Measurements from ENCODE around the gene PCDHA1.
"Not testable (repeated sequence)": the region's sequence is repeated elsewhere in the genome, so short reads cannot be mapped to it uniquely, and the experiment has no call there.

Gene PCDHA1

DNA sequence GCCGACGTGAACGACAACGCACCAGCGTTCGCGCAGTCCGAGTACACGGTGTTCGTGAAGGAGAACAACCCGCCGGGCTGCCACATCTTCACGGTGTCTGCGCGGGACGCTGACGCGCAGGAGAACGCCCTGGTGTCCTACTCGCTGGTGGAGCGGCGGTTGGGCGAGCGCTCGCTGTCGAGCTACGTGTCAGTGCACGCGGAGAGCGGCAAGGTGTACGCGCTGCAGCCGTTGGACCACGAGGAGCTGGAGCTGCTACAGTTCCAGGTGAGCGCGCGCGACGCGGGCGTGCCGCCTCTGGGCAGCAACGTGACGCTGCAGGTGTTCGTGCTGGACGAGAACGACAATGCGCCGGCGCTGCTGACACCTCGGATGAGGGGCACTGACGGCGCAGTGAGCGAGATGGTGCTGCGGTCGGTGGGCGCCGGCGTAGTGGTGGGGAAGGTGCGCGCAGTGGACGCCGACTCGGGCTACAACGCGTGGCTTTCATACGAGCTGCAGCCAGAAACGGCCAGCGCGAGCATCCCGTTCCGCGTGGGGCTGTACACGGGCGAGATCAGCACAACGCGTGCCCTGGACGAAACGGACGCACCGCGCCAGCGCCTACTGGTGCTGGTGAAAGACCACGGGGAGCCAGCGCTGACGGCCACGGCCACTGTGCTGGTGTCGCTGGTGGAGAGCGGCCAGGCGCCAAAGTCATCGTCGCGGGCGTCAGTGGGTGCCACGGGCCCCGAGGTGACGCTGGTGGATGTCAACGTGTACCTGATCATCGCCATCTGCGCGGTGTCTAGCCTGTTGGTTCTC lies 64.1 kb downstream of the PCDHA1 start:
- FAIRE-seq: peak; percentile 9
- DNase-seq (ENCODE audit: low spot score): not testable (repeated sequence)

DNA sequence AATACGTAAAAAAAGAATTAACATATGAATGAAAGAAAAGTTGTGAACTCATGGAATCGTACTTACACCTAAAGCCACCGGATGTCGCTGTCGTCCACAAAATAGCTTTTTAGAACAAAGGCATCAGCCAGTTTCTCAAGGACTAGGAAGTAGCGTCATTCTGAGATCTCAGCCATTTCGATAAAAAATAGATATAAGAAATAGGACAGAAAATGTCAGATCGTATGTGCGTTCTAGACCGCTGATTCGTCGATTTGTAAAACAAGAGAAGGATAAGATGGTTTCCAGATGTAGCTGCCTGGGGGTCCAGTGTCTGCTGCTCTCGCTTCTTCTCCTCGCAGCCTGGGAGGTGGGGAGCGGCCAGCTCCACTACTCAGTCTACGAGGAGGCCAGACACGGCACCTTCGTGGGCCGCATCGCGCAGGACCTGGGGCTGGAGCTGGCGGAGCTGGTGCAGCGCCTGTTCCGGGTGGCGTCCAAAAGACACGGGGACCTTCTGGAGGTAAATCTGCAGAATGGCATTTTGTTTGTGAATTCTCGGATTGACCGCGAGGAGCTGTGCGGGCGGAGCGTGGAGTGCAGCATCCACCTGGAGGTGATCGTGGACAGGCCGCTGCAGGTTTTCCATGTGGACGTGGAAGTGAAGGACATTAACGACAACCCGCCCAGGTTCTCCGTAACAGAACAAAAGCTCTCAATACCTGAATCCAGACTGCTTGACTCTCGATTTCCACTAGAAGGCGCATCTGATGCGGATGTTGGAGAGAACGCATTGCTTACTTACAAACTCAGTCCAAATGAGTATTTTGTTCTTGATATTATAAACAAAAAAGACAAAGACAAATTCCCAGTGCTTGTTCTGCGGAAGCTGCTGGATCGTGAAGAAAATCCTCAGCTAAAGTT lies 70.1 kb downstream of the PCDHA1 start, which contains the start of gene PCDHA10:
TSS of gene PCDHA10 (plus strand) at position 126 of the 903 bp plus-strand sequence. CDS start at position 278, 152 bp downstream.
- FAIRE-seq: no peak

DNA sequence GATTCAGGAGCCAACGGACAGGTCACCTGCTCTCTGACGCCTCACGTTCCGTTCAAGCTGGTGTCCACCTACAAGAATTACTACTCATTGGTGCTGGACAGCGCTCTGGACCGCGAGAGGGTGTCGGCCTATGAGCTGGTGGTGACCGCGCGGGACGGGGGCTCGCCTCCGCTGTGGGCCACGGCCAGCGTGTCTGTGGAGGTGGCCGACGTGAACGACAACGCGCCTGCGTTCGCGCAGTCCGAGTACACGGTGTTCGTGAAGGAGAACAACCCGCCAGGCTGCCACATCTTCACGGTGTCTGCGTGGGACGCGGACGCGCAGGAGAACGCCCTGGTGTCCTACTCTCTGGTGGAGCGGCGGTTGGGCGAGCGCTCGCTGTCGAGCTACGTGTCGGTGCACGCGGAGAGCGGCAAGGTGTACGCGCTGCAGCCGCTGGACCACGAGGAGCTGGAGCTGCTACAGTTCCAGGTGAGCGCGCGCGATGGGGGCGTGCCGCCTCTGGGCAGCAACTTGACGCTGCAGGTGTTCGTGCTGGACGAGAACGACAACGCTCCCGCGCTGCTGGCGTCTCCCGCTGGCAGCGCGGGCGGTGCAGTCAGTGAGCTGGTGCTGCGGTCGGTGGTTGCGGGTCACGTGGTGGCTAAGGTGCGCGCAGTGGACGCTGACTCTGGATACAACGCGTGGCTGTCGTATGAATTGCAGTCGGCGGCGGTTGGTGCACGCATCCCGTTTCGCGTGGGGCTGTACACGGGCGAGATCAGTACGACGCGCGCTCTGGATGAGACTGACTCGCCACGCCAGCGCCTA lies 71.4 kb downstream of the PCDHA1 start:
- no peak for FAIRE-seq
- DNase-seq (ENCODE audit: low spot score): no peak

More for the DNA sequence above, 70.1 kb downstream of the PCDHA1 start, which contains the start of gene PCDHA10:
- no peak for DNase-seq (ENCODE audit: low spot score)

DNA sequence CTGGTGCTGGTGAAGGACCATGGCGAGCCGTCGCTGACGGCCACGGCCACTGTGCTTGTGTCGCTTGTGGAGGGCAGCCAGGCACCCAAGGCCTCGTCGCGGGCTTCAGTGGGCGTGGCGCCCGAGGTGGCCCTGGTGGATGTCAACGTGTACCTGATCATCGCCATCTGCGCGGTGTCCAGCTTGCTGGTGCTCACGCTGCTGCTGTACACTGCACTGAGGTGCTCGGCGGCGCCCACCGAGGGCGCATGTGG lies 72.0 kb downstream of the PCDHA1 start:
- FAIRE-seq (no peak), DNase-seq (ENCODE audit: low spot score) (no peak)

DNA sequence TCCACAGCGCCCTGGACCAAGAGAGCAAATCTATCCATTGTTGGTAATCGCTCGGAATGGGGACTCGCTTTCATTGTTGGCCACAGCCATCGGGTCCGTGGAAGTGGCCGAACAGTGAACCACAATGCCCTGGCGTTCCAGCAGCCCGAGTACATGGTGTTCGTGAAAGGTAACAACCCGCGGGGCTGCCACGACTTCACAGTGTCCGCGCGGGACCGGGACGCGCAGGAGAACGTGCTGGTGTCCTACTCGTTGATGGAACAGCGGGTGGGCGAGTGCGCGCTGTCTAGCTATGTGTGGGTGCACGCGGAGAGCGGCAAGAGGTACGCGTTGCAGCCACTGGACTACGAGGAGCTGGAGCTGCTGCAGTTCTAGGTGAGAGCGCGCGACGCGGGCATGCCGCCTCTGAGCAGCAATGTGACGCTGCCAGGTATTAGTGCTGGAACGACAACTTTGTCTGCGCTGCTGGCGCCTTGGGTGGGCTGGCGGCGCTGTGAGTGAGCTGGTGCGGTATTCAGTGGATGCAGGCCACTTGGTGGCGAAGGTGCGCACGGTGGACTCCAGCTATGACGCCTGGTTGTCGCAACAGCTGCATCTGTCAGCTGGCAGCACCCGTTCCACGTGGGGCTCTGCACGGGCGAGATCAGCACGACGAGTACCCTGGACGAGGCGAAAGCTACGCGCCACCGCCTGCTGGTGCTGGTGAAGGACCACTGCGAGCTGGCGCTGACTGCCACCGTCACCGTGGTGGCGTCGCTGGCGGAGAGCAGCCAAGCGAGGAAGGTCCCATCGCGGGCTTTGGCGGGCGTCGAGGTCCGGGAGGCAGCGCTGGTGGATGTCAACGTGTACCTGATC lies 76.7 kb downstream of the PCDHA1 start:
- DNase-seq (ENCODE audit: low spot score): no peak
- no peak for FAIRE-seq

DNA sequence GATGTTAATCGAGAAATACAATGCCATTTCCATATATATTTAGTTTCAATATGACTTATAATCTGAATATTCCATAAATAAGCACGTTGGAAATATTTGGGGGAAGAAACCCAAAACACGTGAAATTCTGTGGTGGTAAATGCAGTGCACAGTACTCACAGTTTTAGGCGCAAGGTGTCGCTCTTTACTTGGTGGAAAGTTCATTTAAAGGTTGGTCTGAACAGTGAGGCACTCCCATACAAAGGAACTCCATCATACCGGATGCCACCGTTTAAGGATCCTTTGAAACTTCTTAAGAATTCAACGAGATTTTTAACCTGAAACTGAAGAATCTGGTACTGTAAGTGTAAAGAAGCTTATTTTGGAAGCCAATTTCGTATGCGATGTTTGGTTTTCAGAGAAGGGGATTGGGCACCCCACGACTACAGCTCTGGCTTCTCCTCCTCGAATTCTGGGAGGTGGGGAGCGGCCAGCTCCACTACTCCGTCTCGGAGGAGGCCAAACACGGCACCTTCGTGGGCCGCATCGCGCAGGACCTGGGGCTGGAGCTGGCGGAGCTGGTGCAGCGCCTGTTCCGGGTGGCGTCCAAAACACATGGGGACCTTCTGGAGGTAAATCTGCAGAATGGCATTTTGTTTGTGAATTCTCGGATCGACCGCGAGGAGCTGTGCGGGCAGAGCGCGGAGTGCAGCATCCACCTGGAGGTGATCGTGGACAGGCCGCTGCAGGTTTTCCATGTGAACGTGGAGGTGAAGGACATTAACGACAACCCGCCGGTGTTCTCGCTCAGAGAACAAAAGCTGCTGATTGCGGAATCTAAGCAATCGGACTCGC lies 83.0 kb downstream of the PCDHA1 start, which contains the start of gene PCDHA11:
TSS of gene PCDHA11 (plus strand) at position 237 of the 834 bp plus-strand sequence. CDS start at position 384, 147 bp downstream.
- DNase-seq (ENCODE audit: low spot score) (peak; percentile 58), FAIRE-seq (no peak)

DNA sequence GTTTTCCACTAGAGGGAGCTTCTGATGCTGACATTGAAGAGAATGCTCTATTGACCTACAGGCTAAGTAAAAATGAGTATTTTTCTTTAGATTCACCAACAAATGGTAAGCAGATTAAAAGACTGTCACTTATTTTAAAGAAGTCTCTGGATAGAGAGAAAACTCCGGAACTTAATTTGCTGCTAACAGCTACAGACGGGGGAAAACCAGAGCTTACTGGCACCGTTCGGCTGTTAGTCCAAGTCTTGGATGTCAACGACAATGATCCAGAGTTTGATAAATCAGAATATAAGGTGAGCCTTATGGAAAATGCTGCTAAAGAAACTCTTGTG lies 83.6 kb downstream of the PCDHA1 start:
- DNase-seq (ENCODE audit: low spot score): no peak
- FAIRE-seq: no peak

DNA sequence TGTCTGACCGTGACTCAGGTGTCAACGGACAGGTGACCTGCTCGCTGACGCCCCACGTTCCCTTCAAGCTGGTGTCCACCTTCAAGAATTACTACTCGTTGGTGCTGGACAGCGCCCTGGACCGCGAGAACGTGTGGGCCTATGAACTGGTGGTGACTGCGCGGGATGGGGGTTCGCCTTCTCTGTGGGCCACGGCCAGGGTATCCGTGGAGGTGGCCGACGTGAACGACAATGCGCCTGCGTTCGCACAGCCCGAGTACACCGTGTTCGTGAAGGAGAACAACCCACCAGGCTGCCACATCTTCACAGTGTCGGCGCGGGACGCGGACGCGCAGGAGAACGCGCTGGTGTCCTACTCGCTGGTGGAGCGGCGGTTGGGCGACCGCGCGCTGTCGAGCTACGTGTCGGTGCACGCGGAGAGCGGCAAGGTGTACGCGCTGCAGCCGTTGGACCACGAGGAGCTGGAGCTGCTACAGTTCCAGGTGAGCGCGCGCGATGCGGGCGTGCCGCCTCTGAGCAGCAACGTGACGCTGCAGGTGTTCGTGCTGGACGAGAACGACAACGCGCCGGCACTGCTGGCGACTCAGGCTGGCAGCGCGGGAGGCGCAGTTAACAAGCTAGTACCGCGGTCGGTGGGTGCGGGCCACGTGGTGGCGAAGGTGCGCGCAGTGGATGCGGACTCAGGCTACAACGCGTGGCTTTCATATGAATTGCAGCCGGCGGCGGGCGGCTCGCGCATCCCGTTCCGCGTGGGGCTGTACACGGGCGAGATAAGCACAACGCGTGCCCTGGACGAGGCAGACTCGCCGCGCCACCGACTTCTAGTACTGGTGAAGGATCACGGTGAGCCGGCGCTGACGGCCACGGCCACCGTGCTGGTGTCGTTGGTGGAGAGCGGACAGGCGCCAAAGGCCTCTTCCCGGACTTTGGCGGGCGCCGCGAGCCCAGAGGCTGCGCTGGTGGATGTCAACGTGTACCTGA lies 84.6 kb downstream of the PCDHA1 start:
- DNase-seq (ENCODE audit: low spot score) (no peak), FAIRE-seq (no peak)

DNA sequence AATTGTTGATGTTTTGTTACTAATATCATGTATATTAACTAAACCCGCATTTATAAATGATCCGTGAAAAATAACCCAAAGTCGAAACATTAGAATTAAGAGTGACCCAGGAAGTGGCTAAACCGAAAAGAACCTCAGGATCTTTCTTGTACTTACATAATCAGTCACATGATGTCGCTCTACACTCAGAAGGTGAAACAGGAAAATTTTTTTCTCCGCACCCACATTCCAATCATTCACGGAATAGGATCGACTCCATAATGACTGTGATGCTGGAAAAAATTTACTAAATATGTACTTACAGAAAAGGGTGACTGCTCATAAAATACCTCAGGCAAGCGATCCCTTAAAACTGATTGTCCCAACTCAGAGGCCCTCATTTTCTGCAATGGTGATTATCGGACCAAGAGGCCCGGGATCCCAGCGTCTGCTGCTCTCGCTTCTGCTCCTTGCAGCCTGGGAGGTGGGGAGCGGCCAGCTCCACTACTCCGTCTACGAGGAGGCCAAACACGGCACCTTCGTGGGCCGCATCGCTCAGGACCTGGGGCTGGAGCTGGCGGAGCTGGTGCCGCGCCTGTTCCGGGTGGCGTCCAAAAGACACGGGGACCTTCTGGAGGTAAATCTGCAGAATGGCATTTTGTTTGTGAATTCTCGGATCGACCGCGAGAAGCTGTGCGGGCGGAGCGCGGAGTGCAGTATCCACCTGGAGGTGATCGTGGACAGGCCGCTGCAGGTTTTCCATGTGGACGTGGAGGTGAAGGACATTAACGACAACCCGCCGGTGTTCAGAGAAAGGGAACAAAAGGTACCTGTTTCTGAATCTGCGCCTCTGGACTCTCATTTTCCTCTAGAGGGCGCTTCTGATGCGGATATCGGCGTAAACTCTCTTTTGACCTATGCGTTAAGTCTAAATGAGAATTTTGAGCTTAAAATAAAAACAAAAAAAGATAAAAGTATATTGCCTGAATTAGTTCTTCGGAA lies 89.4 kb downstream of the PCDHA1 start, which contains the start of gene PCDHA12:
TSS of gene PCDHA12 (plus strand) at position 224 of the 981 bp plus-strand sequence. CDS start at position 389, 165 bp downstream.
- DNase-seq (ENCODE audit: low spot score) (peak; percentile 26), FAIRE-seq (no peak)

DNA sequence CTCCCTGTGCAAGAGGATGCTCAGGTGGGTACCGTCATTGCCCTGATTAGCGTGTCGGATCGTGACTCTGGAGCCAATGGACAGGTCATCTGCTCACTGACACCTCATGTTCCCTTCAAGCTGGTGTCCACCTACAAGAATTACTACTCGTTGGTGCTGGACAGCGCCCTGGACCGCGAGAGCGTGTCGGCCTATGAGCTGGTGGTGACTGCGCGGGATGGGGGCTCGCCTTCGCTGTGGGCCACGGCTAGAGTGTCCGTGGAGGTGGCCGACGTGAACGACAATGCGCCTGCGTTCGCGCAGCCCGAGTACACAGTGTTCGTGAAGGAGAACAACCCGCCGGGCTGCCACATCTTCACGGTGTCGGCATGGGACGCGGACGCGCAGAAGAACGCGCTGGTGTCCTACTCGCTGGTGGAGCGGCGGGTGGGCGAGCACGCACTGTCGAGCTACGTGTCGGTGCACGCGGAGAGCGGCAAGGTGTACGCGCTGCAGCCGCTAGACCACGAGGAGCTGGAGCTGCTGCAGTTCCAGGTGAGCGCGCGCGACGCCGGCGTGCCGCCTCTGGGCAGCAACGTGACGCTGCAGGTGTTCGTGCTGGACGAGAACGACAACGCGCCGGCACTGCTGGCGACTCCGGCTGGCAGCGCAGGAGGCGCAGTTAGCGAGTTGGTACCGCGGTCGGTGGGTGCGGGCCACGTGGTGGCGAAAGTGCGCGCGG lies 90.8 kb downstream of the PCDHA1 start:
- DNase-seq (ENCODE audit: low spot score); FAIRE-seq: not testable (repeated sequence)

DNA sequence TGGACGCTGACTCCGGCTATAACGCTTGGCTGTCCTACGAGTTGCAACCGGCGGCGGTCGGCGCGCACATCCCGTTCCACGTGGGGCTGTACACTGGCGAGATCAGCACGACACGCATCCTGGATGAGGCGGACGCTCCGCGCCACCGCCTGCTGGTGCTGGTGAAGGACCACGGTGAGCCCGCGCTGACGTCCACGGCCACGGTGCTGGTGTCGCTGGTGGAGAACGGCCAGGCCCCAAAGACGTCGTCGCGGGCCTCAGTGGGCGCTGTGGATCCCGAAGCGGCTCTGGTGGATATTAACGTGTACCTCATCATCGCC lies 91.3 kb downstream of the PCDHA1 start:
- FAIRE-seq: no peak
- no peak for DNase-seq (ENCODE audit: low spot score)

DNA sequence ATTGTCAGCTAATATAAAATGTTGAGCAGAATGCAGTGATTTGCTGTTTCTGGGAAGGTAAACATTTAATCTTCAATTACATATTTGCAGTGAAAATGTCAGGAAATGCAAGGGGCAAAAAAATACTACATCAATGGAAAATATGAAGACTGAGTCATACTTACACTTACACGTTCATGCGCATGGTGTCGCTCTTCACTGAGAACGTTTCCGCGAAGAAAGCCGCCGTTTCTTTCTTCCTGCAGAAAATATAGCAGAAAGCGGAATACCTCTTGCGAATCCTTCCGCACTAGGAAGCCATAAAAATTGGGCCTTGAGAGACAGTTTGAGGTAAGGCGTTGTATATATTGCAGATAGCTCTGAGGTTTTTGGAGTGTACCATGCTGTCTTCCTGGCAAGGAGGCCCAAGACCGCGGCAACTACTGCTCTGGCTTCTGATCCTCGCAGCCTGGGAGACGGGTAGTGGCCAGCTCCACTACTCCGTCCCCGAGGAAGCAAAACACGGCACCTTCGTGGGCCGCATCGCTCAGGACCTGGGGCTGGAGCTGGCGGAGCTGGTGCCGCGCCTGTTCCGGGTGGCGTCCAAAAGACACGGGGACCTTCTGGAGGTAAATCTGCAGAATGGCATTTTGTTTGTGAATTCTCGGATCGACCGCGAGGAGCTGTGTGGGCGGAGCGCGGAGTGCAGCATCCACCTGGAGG lies 96.1 kb downstream of the PCDHA1 start, which contains the start of gene PCDHA13:
TSS of gene PCDHA13 (plus strand) at position 236 of the 702 bp plus-strand sequence. CDS start at position 381, 145 bp downstream.
- peak; percentile 12 for DNase-seq (ENCODE audit: low spot score)
- FAIRE-seq: no peak

DNA sequence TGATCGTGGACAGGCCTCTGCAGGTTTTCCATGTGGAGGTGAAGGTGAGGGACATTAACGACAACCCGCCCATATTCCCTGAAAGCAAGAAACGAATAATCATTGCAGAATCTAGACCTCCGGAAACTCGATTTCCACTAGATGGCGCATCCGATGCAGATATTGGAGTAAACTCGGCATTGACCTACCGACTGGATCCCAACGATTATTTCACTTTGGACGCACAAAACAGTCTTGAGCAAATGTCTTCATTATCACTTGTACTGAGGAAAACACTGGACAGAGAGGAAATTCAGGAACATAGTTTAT lies 96.6 kb downstream of the PCDHA1 start:
- DNase-seq (ENCODE audit: low spot score): peak; percentile 10
- no peak for FAIRE-seq

DNA sequence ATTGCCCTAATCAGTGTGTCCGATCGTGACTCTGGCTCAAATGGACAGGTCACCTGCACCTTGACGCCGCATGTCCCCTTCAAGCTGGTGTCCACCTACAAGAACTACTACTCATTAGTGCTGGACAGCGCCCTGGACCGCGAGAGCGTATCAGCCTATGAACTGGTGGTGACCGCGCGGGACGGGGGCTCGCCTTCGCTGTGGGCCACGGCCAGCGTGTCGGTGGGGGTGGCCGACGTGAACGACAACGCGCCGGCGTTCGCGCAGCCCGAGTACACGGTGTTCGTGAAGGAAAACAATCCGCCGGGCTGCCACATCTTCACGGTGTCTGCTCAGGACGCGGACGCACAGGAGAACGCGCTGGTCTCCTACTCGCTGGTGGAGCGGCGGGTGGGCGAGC lies 97.4 kb downstream of the PCDHA1 start:
- no peak for DNase-seq (ENCODE audit: low spot score)
- FAIRE-seq: no peak

DNA sequence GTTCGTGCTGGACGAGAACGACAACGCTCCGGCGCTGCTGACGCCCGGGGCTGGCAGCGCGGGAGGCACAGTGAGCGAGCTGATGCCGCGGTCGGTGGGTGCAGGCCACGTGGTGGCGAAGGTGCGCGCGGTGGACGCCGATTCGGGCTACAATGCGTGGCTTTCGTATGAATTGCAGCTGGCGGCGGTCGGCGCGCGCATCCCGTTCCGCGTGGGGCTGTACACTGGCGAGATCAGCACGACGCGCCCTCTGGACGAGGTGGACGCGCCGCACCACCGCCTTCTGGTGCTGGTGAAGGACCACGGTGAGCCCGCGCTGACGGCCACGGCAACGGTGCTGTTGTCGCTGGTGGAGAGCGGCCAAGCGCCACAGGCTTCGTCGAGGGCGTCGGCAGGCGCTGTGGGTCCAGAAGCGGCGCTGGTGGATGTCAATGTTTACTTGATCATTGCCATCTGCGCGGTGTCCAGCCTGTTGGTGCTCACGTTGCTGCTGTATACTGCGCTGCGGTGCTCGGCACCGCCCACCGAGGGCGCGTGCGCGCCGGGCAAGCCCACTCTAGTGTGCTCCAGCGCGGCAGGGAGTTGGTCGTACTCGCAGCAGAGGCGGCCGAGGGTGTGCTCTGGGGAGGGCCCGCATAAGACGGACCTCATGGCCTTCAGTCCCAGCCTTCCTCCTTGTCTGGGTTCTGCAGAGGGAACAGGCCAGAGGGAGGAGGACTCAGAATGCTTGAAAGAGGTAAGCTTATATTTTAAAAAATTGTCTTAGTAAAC lies 98.2 kb downstream of the PCDHA1 start:
- FAIRE-seq (no peak), DNase-seq (ENCODE audit: low spot score) (no peak)
